H54 (cell line): ENCODE measurements around the gene MSANTD2.

Source experiments
- DNase-seq: peaks from one replicate; pipeline ENCODE4 v3.0.0; 2011; ENCODE audit warnings: low spot score, mixed read lengths; ENCODE audit not compliant: insufficient read length
- FAIRE-seq: peaks from 3 replicates; lab custom pipeline; 2011; peaks lifted over from hg19 to GRCh38; lab: Jason Lieb, UNC
- POLR2A ChIP-seq: IDR thresholded peaks from 2 replicates; pipeline ENCODE4 v1.6.1; 2011; ENCODE audit warnings: low read depth, mild to moderate bottlenecking, low read length

Gene MSANTD2

DNA sequence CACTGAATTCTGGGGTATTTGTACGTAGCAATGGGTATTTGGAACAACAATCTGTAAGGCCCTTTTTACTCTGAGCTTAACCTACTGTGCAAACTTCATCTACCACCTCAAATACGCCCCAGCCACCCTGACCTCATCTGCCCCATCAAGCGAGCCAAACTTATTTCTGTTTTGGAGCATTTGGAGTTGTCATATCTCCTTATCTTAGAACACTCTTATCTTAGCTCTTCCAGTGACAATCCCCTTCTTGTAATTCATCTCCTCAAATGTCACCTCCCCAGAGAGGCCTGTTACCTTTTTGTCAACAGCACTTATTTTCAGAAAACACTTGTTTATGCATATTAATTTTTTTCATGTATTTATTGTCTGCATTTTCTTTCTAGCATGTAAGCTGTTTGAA is 4.7 kb upstream of the MSANTD2 start:
- no peak for TF ChIP-seq POLR2A
- FAIRE-seq (no peak), DNase-seq (no peak)

GRCh38 chr11:124801636-124802312 is 1.6 kb upstream of the MSANTD2 start:
- DNase-seq (no peak), FAIRE-seq (no peak)
- TF ChIP-seq POLR2A: no peak

DNA sequence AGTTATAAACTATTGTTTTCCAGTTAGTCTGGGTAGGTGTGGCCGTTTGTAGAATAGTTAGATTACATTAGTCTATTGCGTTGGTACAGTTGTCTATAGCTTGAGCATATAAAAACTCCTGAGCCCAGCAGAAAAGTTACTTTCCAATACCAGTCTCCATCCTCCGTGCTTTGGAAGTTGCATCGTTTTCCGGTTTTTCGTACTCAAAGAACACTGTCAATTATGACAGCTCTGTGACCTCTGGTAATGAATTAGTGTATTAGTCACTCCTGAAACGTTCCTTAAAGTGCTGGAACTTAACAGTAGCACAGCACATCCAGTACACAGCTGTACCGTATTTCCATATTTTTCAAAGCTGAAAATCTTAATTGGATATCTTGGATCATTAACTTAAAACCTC is 808 bp upstream of the MSANTD2 start:
- FAIRE-seq: peak; percentile 27
- TF ChIP-seq POLR2A: no peak
- no peak for DNase-seq

- DNase-seq (no peak), FAIRE-seq (no peak)
- no peak for TF ChIP-seq POLR2A
Measured at GRCh38 chr11:124799348-124800225, 619 bp downstream of the MSANTD2 start.

DNA sequence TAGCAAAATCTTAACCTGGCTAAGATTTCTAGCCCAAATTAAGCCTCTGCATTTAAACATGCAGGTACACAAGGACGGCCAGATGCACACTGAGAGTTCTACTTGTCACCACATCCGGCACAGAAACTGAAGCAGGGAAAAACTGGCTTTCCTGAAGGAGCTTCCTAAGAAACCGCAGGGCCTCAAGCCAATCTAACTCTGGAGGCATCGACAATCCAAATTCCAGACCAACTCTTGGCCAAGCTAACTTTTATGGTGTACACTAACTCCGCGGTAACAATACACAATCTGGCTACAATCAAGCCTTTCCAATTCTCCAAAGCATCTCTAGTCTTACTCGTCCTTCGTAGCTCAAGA is 1.2 kb downstream of the MSANTD2 start:
- DNase-seq (no peak), FAIRE-seq (peak; percentile 93)
- no peak for TF ChIP-seq POLR2A

- DNase-seq (no peak), FAIRE-seq (no peak)
- no peak for TF ChIP-seq POLR2A
Measured at GRCh38 chr11:124796312-124796711, 3.9 kb downstream of the MSANTD2 start.

DNA sequence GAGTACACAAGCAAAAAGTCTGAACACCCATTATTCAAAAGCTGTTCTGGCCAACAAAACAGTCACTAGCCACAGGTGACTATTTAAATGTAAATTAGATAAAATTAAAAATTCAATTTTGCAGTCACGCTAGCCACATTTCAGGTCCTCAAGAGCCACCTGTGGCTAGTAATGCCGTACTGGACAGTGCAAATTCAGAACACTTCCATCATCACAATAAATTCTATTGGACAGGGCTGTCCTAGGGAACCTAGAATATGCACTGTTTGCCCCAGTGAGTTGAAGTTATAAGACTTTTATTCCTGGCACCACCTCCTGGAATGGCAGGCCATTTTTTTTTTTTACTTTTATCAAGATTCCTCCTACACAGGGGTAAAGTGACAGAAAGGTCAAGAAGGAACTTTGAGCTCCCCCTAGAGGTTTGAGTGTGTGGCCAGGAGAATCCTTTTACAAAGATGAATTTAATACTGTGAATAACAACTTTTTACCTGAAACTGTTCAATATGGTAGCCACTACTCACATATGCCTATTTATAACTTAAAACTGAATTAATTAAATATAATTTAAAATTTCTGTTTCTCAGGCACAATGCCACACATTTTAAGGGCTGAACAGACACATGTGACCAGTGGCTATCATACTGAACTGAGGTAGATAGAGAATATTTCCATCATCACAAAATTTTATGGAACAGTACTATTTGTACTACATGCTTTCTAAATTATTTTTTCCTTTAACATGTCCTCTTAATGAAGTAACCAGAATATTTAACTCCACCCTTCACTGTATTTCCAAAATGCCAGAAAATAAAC is 6.5 kb downstream of the MSANTD2 start:
- TF ChIP-seq POLR2A: no peak
- DNase-seq (no peak), FAIRE-seq (no peak)

DNA sequence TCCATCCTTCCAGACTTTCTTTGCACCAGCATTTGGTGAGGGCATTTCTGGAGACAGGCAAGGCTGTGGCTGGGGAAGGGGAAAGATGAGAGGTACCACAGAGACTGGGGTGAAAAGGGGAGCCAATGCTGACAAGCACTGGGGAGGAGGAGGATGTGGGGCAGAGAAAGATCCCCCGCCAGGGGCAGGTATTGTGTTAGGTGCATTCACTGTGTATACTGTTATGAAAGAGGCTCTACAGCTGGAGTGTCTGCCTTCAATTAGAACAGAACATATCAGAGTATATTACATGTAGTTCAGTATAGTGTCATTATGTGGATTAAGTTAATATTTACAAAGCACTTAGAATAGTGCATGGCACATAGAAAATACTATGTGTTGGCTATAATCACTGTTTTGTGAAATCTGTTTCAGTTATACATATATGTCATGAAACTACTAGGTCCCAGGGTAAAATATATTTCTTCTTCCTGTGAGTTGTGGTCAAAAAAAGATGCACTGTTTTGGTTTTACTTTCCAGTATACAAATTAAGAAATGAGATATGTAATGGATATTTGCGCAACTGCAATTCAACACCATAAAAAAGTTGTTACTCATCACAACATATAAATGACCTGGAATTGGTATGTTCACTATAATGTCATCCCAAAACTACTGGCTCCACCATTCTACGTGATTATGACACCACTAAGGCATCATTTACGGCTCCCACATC is 8.4 kb downstream of the MSANTD2 start:
- no peak for FAIRE-seq
- no peak for TF ChIP-seq POLR2A
- no peak for DNase-seq

DNA sequence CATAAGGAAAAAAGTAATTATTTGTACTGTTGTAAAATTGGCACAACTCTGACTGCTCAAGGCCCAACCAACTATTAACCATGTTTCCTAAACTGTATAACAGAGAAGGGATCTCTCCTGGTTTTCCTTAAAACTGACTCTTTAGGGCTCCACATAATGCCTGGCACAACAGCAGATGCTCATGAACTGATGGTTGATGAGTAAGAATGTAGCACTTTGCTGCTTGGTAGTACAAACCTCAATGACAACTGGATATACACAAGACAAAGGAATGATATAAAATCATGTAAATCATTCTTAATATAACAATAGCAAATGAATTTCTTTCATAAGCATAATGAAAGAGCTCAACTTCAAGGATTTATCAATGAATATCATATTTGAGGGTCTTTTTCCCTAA is 11.7 kb downstream of the MSANTD2 start:
- no peak for FAIRE-seq
- TF ChIP-seq POLR2A: no peak

GRCh38 chr11:124784051-124784450 is 16.2 kb downstream of the MSANTD2 start:
- no peak for TF ChIP-seq POLR2A
- DNase-seq: no peak
- FAIRE-seq: no peak

More for the DNA sequence above, 11.7 kb downstream of the MSANTD2 start:
- no peak for DNase-seq

DNA sequence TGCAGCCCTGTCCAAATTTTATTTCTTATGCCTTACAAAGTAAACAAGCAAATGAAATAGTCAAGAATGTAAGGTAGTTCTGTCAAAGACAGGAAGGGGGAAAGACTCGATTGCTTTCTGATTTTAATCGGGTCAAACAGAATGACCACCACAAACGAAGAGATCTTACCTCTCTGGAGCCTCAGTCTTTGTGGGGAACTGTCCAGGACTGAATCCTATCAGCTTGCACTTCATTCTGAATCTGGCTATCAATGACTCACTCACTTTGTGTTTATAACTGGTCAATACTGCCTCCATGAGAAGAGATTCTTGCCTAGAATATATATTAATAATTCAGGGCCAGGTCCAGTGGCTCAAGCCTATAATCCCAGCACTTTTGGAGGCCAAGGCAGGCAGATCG is 17.2 kb downstream of the MSANTD2 start:
- DNase-seq (no peak), FAIRE-seq (no peak)
- no peak for TF ChIP-seq POLR2A

DNA sequence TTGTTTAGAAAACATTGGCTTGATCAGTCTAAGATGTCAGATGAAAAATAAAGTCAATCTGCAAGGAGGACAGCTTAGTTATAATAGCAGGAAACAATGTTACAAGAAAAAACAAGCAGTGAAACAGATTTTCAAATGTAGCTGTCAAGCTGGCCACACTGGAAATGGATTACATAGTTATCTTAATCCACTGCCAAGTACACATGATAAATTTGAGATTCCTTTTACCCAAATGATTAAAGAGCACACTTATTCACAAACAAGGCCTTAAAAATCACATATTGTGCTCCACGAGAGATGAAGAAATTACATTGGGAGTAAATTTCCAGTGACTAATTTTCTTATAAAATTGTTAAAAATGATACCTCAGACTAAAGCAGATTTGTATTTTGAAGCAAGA is 20.6 kb downstream of the MSANTD2 start:
- FAIRE-seq: no peak
- no peak for DNase-seq
- TF ChIP-seq POLR2A: no peak

GRCh38 chr11:124778281-124778680 is 21.9 kb downstream of the MSANTD2 start:
- DNase-seq (no peak), FAIRE-seq (no peak)
- no peak for TF ChIP-seq POLR2A
